SK-N-SH treated with all-trans-retinoic acid at 6 μM for 48 hours (cell line): ENCODE data around the gene TBXAS1.

Experiments used
- CREB5 ChIP-seq: fragments of 250-450 bp; sonication (Bioruptor Pico); IDR thresholded peaks from 2 replicates; pipeline ENCODE4 v1.5.1; 2020; ENCODE audit warnings: low read depth, mild to moderate bottlenecking, moderate library complexity
- PPARA ChIP-seq: fragments of 250-450 bp; sonication (Bioruptor Pico); IDR thresholded peaks from 2 replicates; pipeline ENCODE4 v1.5.0; 2020; ENCODE audit warnings: mild to moderate bottlenecking, borderline replicate concordance

- TF ChIP-seq CREB5 (CRISPR knock-in tag) = no peak
- TF ChIP-seq PPARA (CRISPR knock-in tag) = no peak
Observed at GRCh38 chr7:139895141-139895829, 66.2 kb downstream of the TBXAS1 start.
